HG03060 (cell line): ENCODE data around the gene IRX1.

ENCODE experiments used
- ATAC-seq: cut with Tn5 transposase; IDR thresholded peaks from one replicate; pipeline ENCODE4 v1.9.1; 2021; ENCODE audit warnings: low read depth, moderate number of reproducible peaks; ENCODE audit not compliant: unreplicated experiment

Gene IRX1

GRCh38 chr5:3595006-3595961, at the start of gene IRX1:
IRX1 (plus strand) TSS chr5:3595832; CDS start chr5:3596106, 274 bp downstream.
- ATAC-seq: no peak

GRCh38 chr5:3546028-3546427, 49.6 kb upstream of the IRX1 start:
- ATAC-seq: no peak

- ATAC-seq: no peak
Measured at GRCh38 chr5:3564116-3564515, 31.5 kb upstream of the IRX1 start.

GRCh38 chr5:3564827-3565518, 30.7 kb upstream of the IRX1 start:
- no peak for ATAC-seq

- no peak for ATAC-seq
Measured at GRCh38 chr5:3584724-3585531, 10.7 kb upstream of the IRX1 start.

- ATAC-seq: no peak
Measured at GRCh38 chr5:3590161-3590966, 5.3 kb upstream of the IRX1 start.

GRCh38 chr5:3590967-3591900, 4.4 kb upstream of the IRX1 start:
- ATAC-seq: no peak

- no peak for ATAC-seq
Measured at GRCh38 chr5:3592298-3592697, 3.3 kb upstream of the IRX1 start.

GRCh38 chr5:3593771-3594509, 1.7 kb upstream of the IRX1 start:
- ATAC-seq: no peak

GRCh38 chr5:3594510-3595005, 1.1 kb upstream of the IRX1 start:
- ATAC-seq: no peak

- ATAC-seq: no peak
Measured at GRCh38 chr5:3596261-3596825, 711 bp downstream of the IRX1 start.

GRCh38 chr5:3596857-3597166, 1.2 kb downstream of the IRX1 start:
- ATAC-seq: no peak

GRCh38 chr5:3597167-3598007, 1.8 kb downstream of the IRX1 start:
- no peak for ATAC-seq

- no peak for ATAC-seq
Measured at GRCh38 chr5:3598207-3598606, 2.6 kb downstream of the IRX1 start.

- ATAC-seq: no peak
Measured at GRCh38 chr5:3598769-3599211, 3.2 kb downstream of the IRX1 start.

GRCh38 chr5:3599226-3600105, 3.8 kb downstream of the IRX1 start:
- ATAC-seq: no peak
